ENCODE data around the gene DST. TPM values are rescaled to one million over a fixed set of nuclear protein-coding genes. Genes with fewer than 3 reads are reported as not detected.

DST gene
- polyA plus RNA-seq, 1 experiment = 80.6 TPM

DNA sequence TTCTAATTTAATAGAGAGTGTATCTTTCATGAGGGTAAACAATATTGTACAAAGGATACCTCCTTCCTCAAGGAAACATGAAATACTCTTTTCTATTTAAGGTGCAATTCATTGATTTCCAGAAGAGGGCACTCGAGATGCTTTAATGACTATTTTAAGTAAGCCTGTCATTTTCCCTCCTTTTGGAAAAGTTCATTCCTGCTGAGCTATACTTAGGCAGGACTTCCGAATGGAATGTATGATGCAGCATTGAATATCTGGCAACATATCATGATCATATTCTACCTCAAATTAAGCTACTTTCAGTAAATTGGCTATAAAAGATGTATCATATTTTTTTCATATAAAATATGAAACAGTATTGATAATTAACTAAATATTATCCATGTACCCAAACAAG, 5.0 kb downstream of the DST start:
- TF ChIP-seq, protein P1, sequence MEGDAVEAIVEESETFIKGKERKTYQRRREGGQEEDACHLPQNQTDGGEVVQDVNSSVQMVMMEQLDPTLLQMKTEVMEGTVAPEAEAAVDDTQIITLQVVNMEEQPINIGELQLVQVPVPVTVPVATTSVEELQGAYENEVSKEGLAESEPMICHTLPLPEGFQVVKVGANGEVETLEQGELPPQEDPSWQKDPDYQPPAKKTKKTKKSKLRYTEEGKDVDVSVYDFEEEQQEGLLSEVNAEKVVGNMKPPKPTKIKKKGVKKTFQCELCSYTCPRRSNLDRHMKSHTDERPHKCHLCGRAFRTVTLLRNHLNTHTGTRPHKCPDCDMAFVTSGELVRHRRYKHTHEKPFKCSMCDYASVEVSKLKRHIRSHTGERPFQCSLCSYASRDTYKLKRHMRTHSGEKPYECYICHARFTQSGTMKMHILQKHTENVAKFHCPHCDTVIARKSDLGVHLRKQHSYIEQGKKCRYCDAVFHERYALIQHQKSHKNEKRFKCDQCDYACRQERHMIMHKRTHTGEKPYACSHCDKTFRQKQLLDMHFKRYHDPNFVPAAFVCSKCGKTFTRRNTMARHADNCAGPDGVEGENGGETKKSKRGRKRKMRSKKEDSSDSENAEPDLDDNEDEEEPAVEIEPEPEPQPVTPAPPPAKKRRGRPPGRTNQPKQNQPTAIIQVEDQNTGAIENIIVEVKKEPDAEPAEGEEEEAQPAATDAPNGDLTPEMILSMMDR (IDR thresholded peaks at IDR 0.05; ENCODE audit: insufficient read depth, low read depth, low read length) = peak; percentile 54
- ChIA-PET POLR2A (no interaction called here), CTCF (interaction anchor here (0.6 to 4.5 kb wide), 25 partner anchors 8 to 538 kb away, joined by 3 to 27 read pairs (median 4); no protein-coding TSS in a partner anchor)
- Histone ChIP-seq H3K27me3 (ENCODE audit: control insufficient read depth, insufficient read depth, low read length) (no peaks in the 10 kb centered on the region), H3K4me3 (ENCODE audit: low read depth, low read length) (no peak overlapping the region), H3K36me3 (ENCODE audit: control insufficient read depth, insufficient read depth, low read length) (peaks cover 13% of the 10 kb centered on the region)
- no peak for DNase-seq (ENCODE audit: low read depth)

DNA sequence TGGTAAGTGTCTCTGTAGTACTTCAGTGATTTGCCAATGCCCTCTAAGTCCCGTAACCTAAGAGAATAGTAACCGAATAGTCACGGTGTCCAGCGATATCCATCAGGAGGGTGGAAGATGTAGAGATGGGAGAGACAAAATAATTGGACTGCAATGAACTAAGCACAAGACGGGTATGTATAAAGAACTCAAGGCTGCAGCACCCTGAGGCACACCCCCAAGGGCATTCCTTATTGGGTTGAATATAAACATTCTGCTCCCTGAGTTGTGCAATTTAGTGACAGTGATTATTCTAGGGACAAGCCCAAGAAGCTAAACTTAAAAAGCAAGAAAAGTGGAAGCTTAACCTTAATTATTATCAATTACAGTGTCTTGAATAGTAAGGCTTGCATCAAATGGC, 14.6 kb downstream of the DST start:
- ChIA-PET POLR2A (no interaction called here), CTCF (interaction anchor here (2.4 kb wide), 1 partner anchor 10 kb away, joined by 15 read pairs; no protein-coding TSS in a partner anchor)
- no peaks in the 10 kb centered on the region for H3K27me3 ChIP-seq (ENCODE audit: control insufficient read depth, insufficient read depth, low read length)
- DNase-seq (ENCODE audit: low read depth) = no peak
- no peak overlapping the region for H3K4me3 ChIP-seq (ENCODE audit: low read depth, low read length)
- TF ChIP-seq, protein P1 (IDR thresholded peaks at IDR 0.05; ENCODE audit: insufficient read depth, low read depth, low read length) = no peak
- H3K36me3 ChIP-seq (ENCODE audit: control insufficient read depth, insufficient read depth, low read length) = peaks cover 7% of the 10 kb centered on the region

DNA sequence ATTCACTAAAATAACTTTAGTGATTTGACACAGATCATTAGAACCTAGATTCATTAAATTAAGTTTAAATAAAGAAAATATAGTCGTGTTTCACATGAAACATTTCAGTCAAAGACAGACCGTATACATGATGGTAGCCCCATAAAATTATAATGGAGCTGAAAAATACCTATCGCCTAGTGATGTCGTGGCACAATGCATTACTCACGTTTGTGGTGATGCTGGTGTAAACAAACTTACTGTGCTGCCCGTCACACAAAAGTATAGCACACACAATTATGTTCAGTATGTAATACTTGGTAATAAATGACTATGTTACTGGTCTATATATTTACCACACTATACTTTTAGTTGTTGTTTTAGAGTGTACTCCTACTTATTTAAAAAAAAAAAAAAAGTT, 17.3 kb downstream of the DST start:
- Histone ChIP-seq H3K36me3 (ENCODE audit: control insufficient read depth, insufficient read depth, low read length) (peaks cover 4% of the 10 kb centered on the region; the same call in 1 of the 2 replicates), H3K27me3 (ENCODE audit: control insufficient read depth, insufficient read depth, low read length) (no peaks in the 10 kb centered on the region), H3K4me3 (ENCODE audit: low read depth, low read length) (no peak overlapping the region)
- TF ChIP-seq, protein P1 (IDR thresholded peaks at IDR 0.05; ENCODE audit: insufficient read depth, low read depth, low read length) = no peak
- CTCF ChIA-PET = no interaction called here
- no peak for DNase-seq (ENCODE audit: low read depth)
- POLR2A ChIA-PET = no interaction called here

DNA sequence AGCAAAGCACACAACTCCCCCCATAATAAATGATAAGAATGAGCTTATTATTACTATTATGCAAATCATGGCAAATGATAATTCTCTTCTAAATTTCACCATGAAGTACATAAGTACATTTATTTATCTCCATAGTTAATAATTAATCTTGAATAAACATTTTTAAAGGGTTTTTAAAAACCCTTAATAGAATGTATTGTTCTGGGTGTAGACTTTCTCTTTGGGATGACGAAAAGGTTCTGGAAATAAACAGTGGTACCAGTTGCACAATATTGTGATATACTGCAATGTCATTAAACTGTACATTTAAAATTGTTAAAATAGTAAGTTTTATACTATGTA, 18.0 kb downstream of the DST start:
- Histone ChIP-seq H3K27me3 (ENCODE audit: control insufficient read depth, insufficient read depth, low read length) (no peaks in the 10 kb centered on the region), H3K4me3 (ENCODE audit: low read depth, low read length) (no peak overlapping the region), H3K36me3 (ENCODE audit: control insufficient read depth, insufficient read depth, low read length) (peaks cover 10% of the 10 kb centered on the region)
- POLR2A ChIA-PET = no interaction called here
- TF ChIP-seq, protein P1 (IDR thresholded peaks at IDR 0.05; ENCODE audit: insufficient read depth, low read depth, low read length) = no peak
- CTCF ChIA-PET = interaction anchor here (1.2 to 1.4 kb wide), 2 partner anchors 13 to 29 kb away, joined by 3 to 4 read pairs; no protein-coding TSS in a partner anchor
- no peak for DNase-seq (ENCODE audit: low read depth)

DNA sequence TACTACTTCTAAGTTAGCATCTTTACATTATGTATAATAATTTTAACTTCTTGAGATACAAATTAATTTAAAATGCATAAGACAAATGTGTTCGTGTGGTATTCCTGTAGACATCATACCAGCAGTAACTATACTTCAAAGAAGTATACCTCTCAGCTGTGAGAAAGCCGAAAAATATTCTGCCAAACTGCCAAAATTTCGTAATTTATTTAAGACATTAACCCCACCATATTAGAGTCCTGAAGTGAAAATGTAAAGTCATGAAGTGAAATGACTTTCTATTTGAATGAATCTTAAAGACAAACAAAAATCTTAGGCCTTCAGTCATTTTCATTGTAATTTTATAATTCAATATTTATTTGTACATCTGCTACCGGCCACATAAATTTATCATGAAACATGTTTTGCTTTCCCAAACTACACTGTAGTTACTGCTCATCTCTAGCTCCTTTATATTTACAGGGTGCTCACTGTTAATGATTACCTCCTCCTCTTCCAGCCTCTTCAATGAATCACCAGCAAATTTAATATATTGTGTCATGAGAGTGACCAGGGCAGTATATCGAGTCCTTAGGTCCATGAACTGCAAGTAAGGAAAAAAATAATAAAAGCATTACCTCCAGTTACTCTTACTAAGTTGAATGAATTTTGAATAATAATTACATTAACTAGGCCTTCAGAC, 18.5 kb downstream of the DST start:
- Histone ChIP-seq H3K36me3 (ENCODE audit: control insufficient read depth, insufficient read depth, low read length) (peaks cover 13% of the 10 kb centered on the region), H3K4me3 (ENCODE audit: low read depth, low read length) (no peak overlapping the region), H3K27me3 (ENCODE audit: control insufficient read depth, insufficient read depth, low read length) (no peaks in the 10 kb centered on the region)
- no peak for DNase-seq (ENCODE audit: low read depth)
- ChIA-PET CTCF (interaction anchor here (1.2 to 1.4 kb wide), 3 partner anchors 13 to 29 kb away, joined by 3 to 4 read pairs (median 4); no protein-coding TSS in a partner anchor), POLR2A (interaction anchor here (0.6 kb wide), 2 partner anchors 19 to 68 kb away, joined by 4 to 12 read pairs; no protein-coding TSS in a partner anchor)
- TF ChIP-seq, protein P1 (IDR thresholded peaks at IDR 0.05; ENCODE audit: insufficient read depth, low read depth, low read length) = no peak
